Stimulated activated CD4-positive, alpha-beta T cell treated with anti-CD3 and anti-CD28 coated beads, Interleukin-1b, Interleukin-23, amount 100 ng/mL, for 24 hours (primary cell): ENCODE results near the gene CD36.

Experiments used
- DNase-seq, 4 experiments: peaks; one replicate each; pipeline ENCODE4 v3.0.0-alpha.2; 2020; ENCODE audit warnings: low read depth in 4 of 4, low spot score in 1 of 4

The CD36 gene

GRCh38 chr7:80699721-80700256 lies 61.3 kb downstream of the CD36 start:
- DNase-seq: no peak

GRCh38 chr7:80703272-80703671 lies 64.8 kb downstream of the CD36 start:
- DNase-seq: no peak

- DNase-seq: no peak
Observed at GRCh38 chr7:80705130-80705781, 66.8 kb downstream of the CD36 start.

GRCh38 chr7:80707318-80707717 lies 68.9 kb downstream of the CD36 start:
- no peak for DNase-seq

GRCh38 chr7:80708123-80708522 lies 69.7 kb downstream of the CD36 start:
- no peak for DNase-seq

- DNase-seq: no peak
Observed at GRCh38 chr7:80711531-80711930, 73.1 kb downstream of the CD36 start.

- no peak for DNase-seq
Observed at GRCh38 chr7:80719261-80719660, 80.8 kb downstream of the CD36 start.

GRCh38 chr7:80720146-80720545 lies 81.7 kb downstream of the CD36 start:
- DNase-seq: no peak

GRCh38 chr7:80721883-80722615 lies 83.6 kb downstream of the CD36 start:
- no peak for DNase-seq

- no peak for DNase-seq
Observed at GRCh38 chr7:80722616-80723195, 84.3 kb downstream of the CD36 start.

- DNase-seq: no peak
Observed at GRCh38 chr7:80724249-80724871, 85.9 kb downstream of the CD36 start.

GRCh38 chr7:80725181-80725611 lies 86.8 kb downstream of the CD36 start:
- no peak for DNase-seq
